Measurements from ENCODE around the gene ALDH1A3. TPM values are rescaled to one million over a fixed set of nuclear protein-coding genes. Genes with fewer than 3 reads are reported as not detected.

Gene ALDH1A3
- total and polyA plus RNA-seq, 4 donors, result 0.79 to 8.4 (median 1.4) TPM

DNA sequence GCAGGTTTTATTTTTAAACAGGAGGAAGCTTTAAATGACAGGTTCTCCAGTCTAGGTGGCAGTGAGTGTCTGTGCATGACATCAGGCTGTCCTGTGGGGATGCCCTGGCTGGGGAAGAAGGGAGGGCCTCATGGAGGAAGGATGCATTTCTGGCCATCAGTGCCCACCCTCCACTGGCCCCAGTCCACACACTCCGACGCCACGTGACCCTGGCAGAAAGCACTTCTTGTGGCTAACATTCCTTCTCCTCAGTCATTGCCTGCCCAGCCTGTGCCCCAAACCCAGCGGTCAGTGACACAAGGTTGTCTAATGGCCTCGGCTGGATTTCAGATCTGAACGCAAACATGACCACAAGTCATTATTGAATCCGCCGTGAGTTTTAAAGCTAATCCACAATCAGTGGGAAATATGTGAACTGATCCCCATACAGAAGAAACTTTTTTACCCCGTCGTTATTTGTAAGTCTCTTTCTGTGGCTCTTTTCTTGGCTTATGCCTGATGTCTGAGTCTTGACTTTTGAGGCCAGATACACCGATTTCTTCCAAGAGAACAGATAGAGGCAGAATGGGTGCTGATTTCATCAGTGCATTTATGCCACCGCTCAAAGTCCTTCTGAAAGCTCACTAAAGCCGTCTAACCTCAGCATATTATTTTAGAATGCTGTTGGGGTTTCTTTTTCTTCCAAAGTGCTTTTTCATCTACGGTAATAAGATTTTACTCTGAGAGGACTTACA is 22.2 kb downstream of the ALDH1A3 start:
- no peak overlapping the region for H3K9ac ChIP-seq (ENCODE audit: low read depth in 1 of 2, low read length in 2 of 2)
- peak overlapping the region; percentile 4 to 59 for H3K27ac ChIP-seq (ENCODE audit: low read depth in 1 of 2, low read length in 2 of 2)
- H3K27me3 ChIP-seq (ENCODE audit: control insufficient read depth in 4 of 4, insufficient read depth in 4 of 4, low read length in 3 of 4), result no peaks in the 10 kb centered on the region
- WGBS, result 76% methylated on average over 14 of the region's 14 CpGs
- H3K36me3 ChIP-seq (ENCODE audit: control insufficient read depth in 4 of 4, insufficient read depth in 3 of 4, low read depth in 1 of 4, low read length in 3 of 4), result no peaks in the 10 kb centered on the region
- no peak for DNase-seq (ENCODE audit: low spot score)
- H3K9me3 ChIP-seq (ENCODE audit: control insufficient read depth in 4 of 4, low read length in 3 of 4), result no peaks in the 10 kb centered on the region
- no peak overlapping the region for H3K4me3 ChIP-seq (ENCODE audit: low read depth in 1 of 3, low read length in 3 of 3)
- TF ChIP-seq JUND (IDR thresholded peaks at IDR 0.05), result no peak
- TF ChIP-seq EGR1 (IDR thresholded peaks at IDR 0.05; ENCODE audit: low read depth in 2 of 2), result no peak
- TF ChIP-seq, protein P1, sequence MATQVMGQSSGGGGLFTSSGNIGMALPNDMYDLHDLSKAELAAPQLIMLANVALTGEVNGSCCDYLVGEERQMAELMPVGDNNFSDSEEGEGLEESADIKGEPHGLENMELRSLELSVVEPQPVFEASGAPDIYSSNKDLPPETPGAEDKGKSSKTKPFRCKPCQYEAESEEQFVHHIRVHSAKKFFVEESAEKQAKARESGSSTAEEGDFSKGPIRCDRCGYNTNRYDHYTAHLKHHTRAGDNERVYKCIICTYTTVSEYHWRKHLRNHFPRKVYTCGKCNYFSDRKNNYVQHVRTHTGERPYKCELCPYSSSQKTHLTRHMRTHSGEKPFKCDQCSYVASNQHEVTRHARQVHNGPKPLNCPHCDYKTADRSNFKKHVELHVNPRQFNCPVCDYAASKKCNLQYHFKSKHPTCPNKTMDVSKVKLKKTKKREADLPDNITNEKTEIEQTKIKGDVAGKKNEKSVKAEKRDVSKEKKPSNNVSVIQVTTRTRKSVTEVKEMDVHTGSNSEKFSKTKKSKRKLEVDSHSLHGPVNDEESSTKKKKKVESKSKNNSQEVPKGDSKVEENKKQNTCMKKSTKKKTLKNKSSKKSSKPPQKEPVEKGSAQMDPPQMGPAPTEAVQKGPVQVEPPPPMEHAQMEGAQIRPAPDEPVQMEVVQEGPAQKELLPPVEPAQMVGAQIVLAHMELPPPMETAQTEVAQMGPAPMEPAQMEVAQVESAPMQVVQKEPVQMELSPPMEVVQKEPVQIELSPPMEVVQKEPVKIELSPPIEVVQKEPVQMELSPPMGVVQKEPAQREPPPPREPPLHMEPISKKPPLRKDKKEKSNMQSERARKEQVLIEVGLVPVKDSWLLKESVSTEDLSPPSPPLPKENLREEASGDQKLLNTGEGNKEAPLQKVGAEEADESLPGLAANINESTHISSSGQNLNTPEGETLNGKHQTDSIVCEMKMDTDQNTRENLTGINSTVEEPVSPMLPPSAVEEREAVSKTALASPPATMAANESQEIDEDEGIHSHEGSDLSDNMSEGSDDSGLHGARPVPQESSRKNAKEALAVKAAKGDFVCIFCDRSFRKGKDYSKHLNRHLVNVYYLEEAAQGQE (IDR thresholded peaks at IDR 0.05), result no peak
- no peak for TF ChIP-seq TAF1 (conservative IDR thresholded peaks at IDR 0.05)
- TF ChIP-seq RAD21 (IDR thresholded peaks at IDR 0.05), result no peak
- TF ChIP-seq MAX (IDR thresholded peaks at IDR 0.05), result no peak
- no peak for TF ChIP-seq YY1 (IDR thresholded peaks at IDR 0.05)
- no peak for TF ChIP-seq RXRA (IDR thresholded peaks at IDR 0.05)
- TF ChIP-seq FOXA2 (IDR thresholded peaks at IDR 0.05), result no peak
- TF ChIP-seq, protein P2, sequence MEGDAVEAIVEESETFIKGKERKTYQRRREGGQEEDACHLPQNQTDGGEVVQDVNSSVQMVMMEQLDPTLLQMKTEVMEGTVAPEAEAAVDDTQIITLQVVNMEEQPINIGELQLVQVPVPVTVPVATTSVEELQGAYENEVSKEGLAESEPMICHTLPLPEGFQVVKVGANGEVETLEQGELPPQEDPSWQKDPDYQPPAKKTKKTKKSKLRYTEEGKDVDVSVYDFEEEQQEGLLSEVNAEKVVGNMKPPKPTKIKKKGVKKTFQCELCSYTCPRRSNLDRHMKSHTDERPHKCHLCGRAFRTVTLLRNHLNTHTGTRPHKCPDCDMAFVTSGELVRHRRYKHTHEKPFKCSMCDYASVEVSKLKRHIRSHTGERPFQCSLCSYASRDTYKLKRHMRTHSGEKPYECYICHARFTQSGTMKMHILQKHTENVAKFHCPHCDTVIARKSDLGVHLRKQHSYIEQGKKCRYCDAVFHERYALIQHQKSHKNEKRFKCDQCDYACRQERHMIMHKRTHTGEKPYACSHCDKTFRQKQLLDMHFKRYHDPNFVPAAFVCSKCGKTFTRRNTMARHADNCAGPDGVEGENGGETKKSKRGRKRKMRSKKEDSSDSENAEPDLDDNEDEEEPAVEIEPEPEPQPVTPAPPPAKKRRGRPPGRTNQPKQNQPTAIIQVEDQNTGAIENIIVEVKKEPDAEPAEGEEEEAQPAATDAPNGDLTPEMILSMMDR (IDR thresholded peaks at IDR 0.05; ENCODE audit: low read depth, low read length, missing input control), result no peak
- no peak for TF ChIP-seq HNF4A (conservative IDR thresholded peaks at IDR 0.05)
- TF ChIP-seq, protein P3, sequence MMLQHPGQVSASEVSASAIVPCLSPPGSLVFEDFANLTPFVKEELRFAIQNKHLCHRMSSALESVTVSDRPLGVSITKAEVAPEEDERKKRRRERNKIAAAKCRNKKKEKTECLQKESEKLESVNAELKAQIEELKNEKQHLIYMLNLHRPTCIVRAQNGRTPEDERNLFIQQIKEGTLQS (IDR thresholded peaks at IDR 0.05), result no peak
- TF ChIP-seq FOXA1 (IDR thresholded peaks at IDR 0.05), result no peak
- no peaks in the 10 kb centered on the region for H3K4me1 ChIP-seq (ENCODE audit: control insufficient read depth in 4 of 4, insufficient read depth in 4 of 4, low read length in 3 of 4)

- peak overlapping the region; percentile 4 to 59 for H3K27ac ChIP-seq (ENCODE audit: low read depth in 1 of 2, low read length in 2 of 2)
- H3K9me3 ChIP-seq (ENCODE audit: control insufficient read depth in 4 of 4, low read length in 3 of 4), result no peaks in the 10 kb centered on the region
- 52% methylated on average over 22 of the region's 22 CpGs for WGBS
- no peaks in the 10 kb centered on the region for H3K27me3 ChIP-seq (ENCODE audit: control insufficient read depth in 4 of 4, insufficient read depth in 4 of 4, low read length in 3 of 4)
- no peak for DNase-seq (ENCODE audit: low spot score)
- TF ChIP-seq HNF4G (IDR thresholded peaks at IDR 0.05) (no peak), RXRA (IDR thresholded peaks at IDR 0.05) (no peak)
- TF ChIP-seq, protein P3 (IDR thresholded peaks at IDR 0.05), result no peak
- H3K36me3 ChIP-seq (ENCODE audit: control insufficient read depth in 4 of 4, insufficient read depth in 3 of 4, low read depth in 1 of 4, low read length in 3 of 4), result no peaks in the 10 kb centered on the region
- no peak overlapping the region for H3K4me3 ChIP-seq (ENCODE audit: low read depth in 1 of 3, low read length in 3 of 3)
- H3K4me1 ChIP-seq (ENCODE audit: control insufficient read depth in 4 of 4, insufficient read depth in 4 of 4, low read length in 3 of 4), result no peaks in the 10 kb centered on the region
- no peak overlapping the region for H3K9ac ChIP-seq (ENCODE audit: low read depth in 1 of 2, low read length in 2 of 2)
Observed at GRCh38 chr15:100902436-100903167, 23.0 kb downstream of the ALDH1A3 start.
